Esophagus squamous epithelium (tissue), 4 donors: Measurements from ENCODE around the gene ENHO.
"Not testable (repeated sequence)": the region's sequence is repeated elsewhere in the genome, so short reads cannot be mapped to it uniquely, and the experiment has no call there.

ENCODE experiments used
- CTCF ChIP-seq, 6 experiments: fragments of 450-650 bp in 4 of 6; fragments of 200-600 bp in 2 of 6; sonication (generic) in 2 of 6; IDR thresholded peaks; one replicate each; pipeline ENCODE4 v1.5.1; 2016 to 2019; ENCODE audit warnings: antibody characterized with exemption in 6 of 6, mild to moderate bottlenecking in 4 of 6, moderate library complexity in 4 of 6
- POLR2A ChIP-seq, 4 donors: fragments of 450-650 bp; IDR thresholded peaks; one replicate each; pipeline ENCODE4 v1.6.1; 2017; ENCODE audit warnings: antibody characterized with exemption in 4 of 4, mild to moderate bottlenecking in 4 of 4, moderate library complexity in 3 of 4

GRCh38 chr9:34481620-34482019 lies 41.2 kb downstream of the ENHO start:
- not testable (repeated sequence) for TF ChIP-seq CTCF, POLR2A (IDR thresholded peaks at IDR 0.05)
